CD4-positive, alpha-beta memory T cell (primary cell): ENCODE results near the gene LINGO3. TPM values are rescaled to one million over a fixed set of nuclear protein-coding genes. Genes with fewer than 3 reads are reported as not detected.
"Not testable (repeated sequence)": the region's sequence is repeated elsewhere in the genome, so short reads cannot be mapped to it uniquely, and the experiment has no call there.

Experiments
- CTCF ChIA-PET: fragments of 350-600 bp; sonication (Branson Sonifier 250); formaldehyde crosslinking; loops from one replicate; lab custom pipeline; 2021; ENCODE audit warnings: inconsistent platforms; ENCODE audit not compliant: partially characterized antibody; lab: Charles Lee
- POLR2A ChIA-PET: fragments of 350-600 bp; sonication (Branson Sonifier 250); formaldehyde crosslinking; loops from one replicate; lab custom pipeline; 2021; ENCODE audit not compliant: partially characterized antibody; lab: Charles Lee
- DNase-seq, 5 donors: peaks; one replicate each; pipeline versions ENCODE4 v3.0.0 to v3.0.0-alpha.2; 2020 to 2022; ENCODE audit warnings: mixed read lengths in 1 of 5
- H3K27ac ChIP-seq: one replicate; pipeline ENCODE4 v1.7.0; 2013; ENCODE audit warnings: low read depth, low read length
- H3K27me3 ChIP-seq: 2 replicates; pipeline ENCODE4 v1.7.0; 2013; ENCODE audit warnings: mild to moderate bottlenecking, low read length, moderate library complexity; ENCODE audit not compliant: insufficient read depth
- H3K36me3 ChIP-seq: 2 replicates; pipeline ENCODE4 v1.7.0; 2013; ENCODE audit warnings: mild to moderate bottlenecking, low read length, moderate library complexity; ENCODE audit not compliant: insufficient read depth
- H3K4me1 ChIP-seq: 2 replicates; pipeline ENCODE4 v1.7.0; 2013; ENCODE audit warnings: mild to moderate bottlenecking, low read length, moderate library complexity; ENCODE audit not compliant: insufficient read depth
- H3K4me3 ChIP-seq, 2 donors: one replicate each; pipeline ENCODE4 v1.7.0; 2013; ENCODE audit warnings: low read length in 2 of 2, mild to moderate bottlenecking in 1 of 2
- H3K9me3 ChIP-seq, 2 donors: one replicate each; pipeline ENCODE4 v1.7.0; 2013; ENCODE audit warnings: low read length in 2 of 2, control low read depth in 1 of 2; ENCODE audit not compliant: control insufficient read depth in 1 of 2
- H3K27ac Mint-ChIP-seq, 7 donors: one replicate each; pipeline ENCODE4 v1.8.0; 2020 to 2021; ENCODE audit warnings: mixed read lengths in 7 of 7, mild to moderate bottlenecking in 6 of 7, inconsistent platforms in 3 of 7, moderate library complexity in 3 of 7
- H3K27me3 Mint-ChIP-seq, 2 donors: one replicate each; pipeline ENCODE4 v1.8.0; 2020 to 2021; ENCODE audit warnings: mixed read lengths in 2 of 2
- H3K36me3 Mint-ChIP-seq, 2 donors: one replicate each; pipeline ENCODE4 v1.8.0; 2020 to 2021; ENCODE audit warnings: mixed read lengths in 2 of 2, inconsistent platforms in 1 of 2, mild to moderate bottlenecking in 1 of 2
- H3K4me1 Mint-ChIP-seq, 4 donors: one replicate each; pipeline ENCODE4 v1.8.0; 2020 to 2021; ENCODE audit warnings: mixed read lengths in 4 of 4, mild to moderate bottlenecking in 1 of 4
- H3K4me3 Mint-ChIP-seq, 8 donors: one replicate each; pipeline ENCODE4 v1.8.0; 2020 to 2021; ENCODE audit warnings: mixed read lengths in 8 of 8, mild to moderate bottlenecking in 7 of 8, moderate library complexity in 6 of 8, inconsistent platforms in 3 of 8
- H3K9me3 Mint-ChIP-seq, 8 donors: one replicate each; pipeline ENCODE4 v1.8.0; 2020 to 2021; ENCODE audit warnings: mixed read lengths in 8 of 8, mild to moderate bottlenecking in 5 of 8, inconsistent platforms in 3 of 8, moderate library complexity in 1 of 8
- intact Hi-C: fragments of 100-400 bp; cut with micrococcal nuclease; formaldehyde crosslinking; loops from one replicate; pipeline ENCODE4 v1.15.1; 2023
- polyA plus RNA-seq, 2 donors: library from polyadenylated mRNA; unstranded; fragments of 300-500 nt; fragmentation: Illumina TruSeq; gene quantifications; one replicate each; pipeline ENCODE4 v1.2.3, GENCODE V29; 2021
- total RNA-seq, 2 experiments: library from RNA; stranded (reverse); gene quantifications; one replicate each; pipeline ENCODE4 v1.2.3, GENCODE V29; 2021

Gene LINGO3
- total and polyA plus RNA-seq, 4 experiments from 2014 or later = 0.46 to 7.1 (median 0.74) TPM

- H3K27me3 ChIP-seq, CTCF ChIA-PET, intact Hi-C loops, H3K36me3 Mint-ChIP-seq, H3K9me3 ChIP-seq, H3K27me3 Mint-ChIP-seq, H3K9me3 Mint-ChIP-seq, DNase-seq, H3K27ac ChIP-seq, H3K4me3 ChIP-seq, H3K36me3 ChIP-seq: not testable (repeated sequence)
- H3K4me1 Mint-ChIP-seq = peaks cover 5 to 23% (median 16%) of the 10 kb centered on the region in 4 donors
- peak overlapping the region in 2 of 7 donors; percentile 30 to 32 for H3K27ac Mint-ChIP-seq
- H3K4me1 ChIP-seq = peaks cover 13% of the 10 kb centered on the region
- POLR2A ChIA-PET = interaction anchor here (0.7 to 1.4 kb wide), 3 partner anchors 10 to 45 kb away, joined by 3 to 8 read pairs (median 4); partner anchors contain the start of gene PLEKHJ1
- H3K4me3 Mint-ChIP-seq = peak overlapping the region in 5 of 8 donors; percentile 38 to 69 (median 54)
These were observed 26.5 kb downstream of the LINGO3 start for GRCh38 chr19:2281265-2282061.

GRCh38 chr19:2280633-2281264 lies 27.2 kb downstream of the LINGO3 start:
- no peak overlapping the region for H3K4me3 Mint-ChIP-seq
- peaks cover 0 to 3% of the 10 kb centered on the region in 2 donors for H3K36me3 Mint-ChIP-seq
- ChIA-PET POLR2A (interaction anchor here (0.9 kb wide), 1 partner anchor 10 kb away, joined by 3 read pairs; no protein-coding TSS in a partner anchor), CTCF (interaction anchor here (0.6 to 7.1 kb wide), 2 partner anchors 66 to 112 kb away, joined by 3 to 81 read pairs; no protein-coding TSS in a partner anchor)
- no peak overlapping the region for H3K27ac ChIP-seq
- no peaks in the 10 kb centered on the region for H3K27me3 ChIP-seq
- H3K4me3 ChIP-seq = no peak overlapping the region
- H3K27ac Mint-ChIP-seq = peak overlapping the region in 1 of 7 donors; percentile 44
- intact Hi-C loops = no loop called here
- H3K27me3 Mint-ChIP-seq = no peaks in the 10 kb centered on the region
- no peaks in the 10 kb centered on the region for H3K9me3 ChIP-seq
- peaks cover 13% of the 10 kb centered on the region for H3K4me1 ChIP-seq
- H3K36me3 ChIP-seq = no peaks in the 10 kb centered on the region
- no peaks in the 10 kb centered on the region for H3K9me3 Mint-ChIP-seq
- peaks cover 5 to 23% (median 16%) of the 10 kb centered on the region in 4 donors for H3K4me1 Mint-ChIP-seq
- DNase-seq = peak in 1 of 5 donors; percentile 42

GRCh38 chr19:2278459-2279158 lies 29.3 kb downstream of the LINGO3 start:
- no peaks in the 10 kb centered on the region for H3K36me3 ChIP-seq
- DNase-seq = peak in 1 of 5 donors; percentile 41
- H3K9me3 ChIP-seq = no peaks in the 10 kb centered on the region
- Mint-ChIP-seq H3K36me3 (peaks cover 6 to 13% of the 10 kb centered on the region in 2 donors), H3K27me3 (no peaks in the 10 kb centered on the region), H3K27ac (peak overlapping the region in 3 of 7 donors; percentile 15 to 75 (median 41)), H3K4me3 (no peak overlapping the region), H3K4me1 (peaks cover 15 to 36% (median 28%) of the 10 kb centered on the region in 4 donors), H3K9me3 (peaks cover 0 to 12% (median 0%) of the 10 kb centered on the region in 8 donors)
- no peaks in the 10 kb centered on the region for H3K27me3 ChIP-seq
- ChIA-PET CTCF (interaction anchor here (1.0 to 7.1 kb wide), 3 partner anchors 12 to 114 kb away, joined by 3 to 81 read pairs (median 3); no protein-coding TSS in a partner anchor), POLR2A (interaction anchor here (0.8 to 13.8 kb wide), 6 partner anchors 9 to 39 kb away, joined by 3 to 167 read pairs (median 4); partner anchors contain the start of genes AMH and JSRP1)
- no peak overlapping the region for H3K4me3 ChIP-seq
- intact Hi-C loops = no loop called here
- H3K4me1 ChIP-seq = peaks cover 23% of the 10 kb centered on the region
- no peak overlapping the region for H3K27ac ChIP-seq

- Mint-ChIP-seq H3K4me3 (peak overlapping the region in 2 of 8 donors; percentile 40 to 57), H3K9me3 (peaks cover 0 to 15% (median 0%) of the 10 kb centered on the region in 8 donors), H3K27me3 (no peaks in the 10 kb centered on the region), H3K4me1 (peaks cover 20 to 40% (median 30%) of the 10 kb centered on the region in 4 donors), H3K36me3 (peaks cover 10 to 19% of the 10 kb centered on the region in 2 donors), H3K27ac (peak overlapping the region in 4 of 7 donors; percentile 64 to 91 (median 76))
- Histone ChIP-seq H3K27ac (no peak overlapping the region), H3K4me1 (peaks cover 32% of the 10 kb centered on the region), H3K4me3 (no peak overlapping the region), H3K9me3 (no peaks in the 10 kb centered on the region), H3K27me3 (no peaks in the 10 kb centered on the region), H3K36me3 (peaks cover 6% of the 10 kb centered on the region)
- intact Hi-C loops = no loop called here
- POLR2A ChIA-PET = interaction anchor here (0.5 to 13.8 kb wide), 6 partner anchors 12 to 133 kb away, joined by 4 to 167 read pairs (median 4); partner anchors contain the start of genes AMH and JSRP1
- CTCF ChIA-PET = interaction anchor here (0.7 to 7.1 kb wide), 4 partner anchors 9 to 121 kb away, joined by 3 to 81 read pairs (median 3); no protein-coding TSS in a partner anchor
- DNase-seq = peak in 1 of 5 donors; percentile 18
These were observed 30.8 kb downstream of the LINGO3 start for GRCh38 chr19:2277138-2277537.

GRCh38 chr19:2276429-2276986 lies 31.4 kb downstream of the LINGO3 start:
- peaks cover 32% of the 10 kb centered on the region for H3K4me1 ChIP-seq
- H3K36me3 ChIP-seq = peaks cover 11% of the 10 kb centered on the region
- no peak overlapping the region for H3K4me3 ChIP-seq
- Mint-ChIP-seq H3K9me3 (peaks cover 0 to 18% (median 0%) of the 10 kb centered on the region in 8 donors), H3K4me3 (no peak overlapping the region), H3K27ac (peak overlapping the region in 2 of 7 donors; percentile 51 to 85), H3K36me3 (peaks cover 14 to 23% of the 10 kb centered on the region in 2 donors), H3K4me1 (peaks cover 22 to 37% (median 29%) of the 10 kb centered on the region in 4 donors), H3K27me3 (no peaks in the 10 kb centered on the region)
- H3K27ac ChIP-seq = no peak overlapping the region
- ChIA-PET POLR2A (interaction anchor here (0.9 to 13.8 kb wide), 8 partner anchors 12 to 200 kb away, joined by 3 to 251 read pairs (median 8); partner anchors contain the start of genes AMH, GADD45B, JSRP1 and PLEKHJ1), CTCF (interaction anchor here (0.7 to 7.1 kb wide), 5 partner anchors 9 to 121 kb away, joined by 3 to 81 read pairs (median 3); no protein-coding TSS in a partner anchor)
- intact Hi-C loops = no loop called here
- H3K27me3 ChIP-seq = no peaks in the 10 kb centered on the region
- DNase-seq = no peak
- no peaks in the 10 kb centered on the region for H3K9me3 ChIP-seq
